NCI-H2196 treated with DMSO at 0.1 percent for 48 hours (cell line): Measurements from ENCODE around the gene FBXL22.
A peak's percentile ranks its signal among the peaks of the same experiment; 100 is the strongest.

Experiments
- DNase-seq: peaks from one replicate; lab custom pipeline; 2025; ENCODE audit not compliant: unreplicated experiment; lab: John Stamatoyannopoulos, UW

FBXL22 gene

DNA sequence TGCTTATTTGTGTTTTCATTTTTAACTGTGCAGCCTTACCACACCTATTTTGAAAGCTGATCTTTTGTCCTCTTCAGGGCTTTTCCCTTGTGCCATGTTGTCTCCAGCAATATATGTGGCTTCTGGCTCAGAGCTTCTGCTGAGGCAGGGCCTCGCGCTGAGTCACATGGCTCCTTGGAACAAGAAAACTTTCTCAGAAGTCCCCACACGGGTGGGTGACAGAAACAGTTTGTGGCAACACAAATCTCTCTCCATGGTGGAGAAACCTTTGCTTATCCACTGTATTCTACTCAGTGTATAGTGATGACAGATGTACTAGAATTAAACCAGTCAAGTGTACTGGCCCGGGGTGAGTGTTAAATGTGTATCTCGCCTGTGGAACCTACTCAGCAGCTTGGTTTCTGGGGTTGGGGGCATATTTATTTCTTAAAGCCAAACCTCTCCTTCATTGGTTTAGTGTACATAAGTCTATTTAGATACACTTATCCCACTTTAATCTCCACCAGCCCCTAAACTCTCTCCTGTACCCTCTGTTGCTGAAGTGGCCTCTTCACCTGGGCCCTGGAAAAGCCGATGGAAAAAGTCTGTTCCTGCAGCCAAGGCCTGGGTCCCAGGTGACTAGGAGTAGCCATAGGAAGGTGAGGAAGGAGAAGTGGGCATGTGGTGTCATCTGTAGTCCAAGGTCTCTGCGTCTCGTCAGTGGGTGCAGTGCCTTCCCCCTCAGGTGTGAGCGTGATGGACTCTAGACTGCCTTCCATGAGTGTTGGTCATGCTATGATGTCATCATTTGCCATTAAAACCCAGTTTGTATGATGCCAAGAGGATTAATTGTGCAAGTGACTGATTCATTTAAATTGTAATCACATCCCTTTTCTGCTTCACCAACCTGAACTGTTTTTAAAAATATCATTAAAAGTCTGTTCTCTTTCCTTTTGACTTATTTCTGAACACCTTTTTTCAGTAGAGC lies 3.2 kb upstream of the FBXL22 start:
- DNase-seq: no peak

- no peak for DNase-seq
Measured at GRCh38 chr15:63595065-63595464, 2.1 kb upstream of the FBXL22 start.

- DNase-seq: no peak
Measured at GRCh38 chr15:63595688-63596087, 1.5 kb upstream of the FBXL22 start.

DNA sequence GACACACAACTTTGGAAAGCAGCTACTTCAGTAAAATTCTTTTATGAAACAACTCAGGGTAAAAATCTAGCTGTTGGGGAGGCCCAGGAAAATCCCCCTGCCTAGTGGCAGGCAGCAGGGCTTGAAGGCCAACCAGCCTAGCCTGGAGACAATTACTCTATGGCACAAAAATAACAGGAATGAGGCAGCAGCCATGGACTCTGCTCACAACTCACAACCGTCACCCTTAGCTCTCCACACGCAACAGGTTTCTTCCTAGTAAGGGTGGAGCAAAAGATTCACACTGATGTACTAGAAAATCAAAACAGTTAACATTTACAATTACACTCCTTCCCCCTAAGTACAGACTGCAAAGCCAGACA lies 530 bp upstream of the FBXL22 start:
- DNase-seq: no peak

GRCh38 chr15:63597821-63598220 lies 634 bp downstream of the FBXL22 start:
- no peak for DNase-seq

DNA sequence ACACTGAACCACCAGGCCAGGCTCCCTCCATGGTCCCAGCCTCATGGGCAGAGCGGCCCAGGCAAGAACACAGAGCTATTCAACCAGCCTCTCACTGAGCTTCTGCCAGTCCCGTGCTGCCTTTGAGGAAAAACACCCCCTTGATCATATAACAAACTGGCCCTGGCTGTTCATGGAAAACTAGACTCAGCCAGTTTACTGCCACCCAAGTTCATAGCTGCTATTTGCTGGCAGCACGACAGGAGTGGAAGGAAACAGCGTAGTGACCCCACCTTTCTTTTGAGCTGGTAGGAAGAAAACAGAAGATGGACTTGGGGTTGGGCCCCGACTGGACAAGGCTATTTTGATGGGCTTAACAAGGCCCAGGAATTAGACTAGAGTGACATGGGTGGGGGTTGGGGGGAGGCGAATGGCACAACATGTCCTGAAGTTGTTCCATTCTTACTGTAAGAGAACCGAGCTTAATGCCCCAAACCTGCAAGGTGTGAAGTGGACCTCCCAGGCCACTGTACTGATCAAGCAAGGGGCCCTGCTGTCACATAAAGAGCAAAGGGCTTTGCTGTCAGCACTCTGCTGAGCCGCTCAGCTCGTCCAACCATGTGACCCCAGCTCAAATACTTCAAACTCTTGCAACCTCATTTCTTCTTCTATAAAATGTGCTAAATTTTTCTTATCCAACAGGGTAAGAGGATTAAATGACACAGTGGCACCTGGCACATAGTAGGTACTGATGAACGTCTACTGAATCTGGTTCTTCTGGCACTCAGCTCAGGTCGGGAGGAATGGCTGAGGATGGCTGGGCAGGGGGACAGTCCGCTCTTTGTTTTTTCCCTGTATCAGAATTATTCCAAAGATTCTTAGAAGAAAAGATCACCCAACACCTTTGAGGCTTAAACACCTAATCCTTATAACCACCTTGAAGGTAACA lies 1.6 kb downstream of the FBXL22 start:
- no peak for DNase-seq

GRCh38 chr15:63599401-63600000 lies 2.3 kb downstream of the FBXL22 start:
- DNase-seq: peak; percentile 21

DNA sequence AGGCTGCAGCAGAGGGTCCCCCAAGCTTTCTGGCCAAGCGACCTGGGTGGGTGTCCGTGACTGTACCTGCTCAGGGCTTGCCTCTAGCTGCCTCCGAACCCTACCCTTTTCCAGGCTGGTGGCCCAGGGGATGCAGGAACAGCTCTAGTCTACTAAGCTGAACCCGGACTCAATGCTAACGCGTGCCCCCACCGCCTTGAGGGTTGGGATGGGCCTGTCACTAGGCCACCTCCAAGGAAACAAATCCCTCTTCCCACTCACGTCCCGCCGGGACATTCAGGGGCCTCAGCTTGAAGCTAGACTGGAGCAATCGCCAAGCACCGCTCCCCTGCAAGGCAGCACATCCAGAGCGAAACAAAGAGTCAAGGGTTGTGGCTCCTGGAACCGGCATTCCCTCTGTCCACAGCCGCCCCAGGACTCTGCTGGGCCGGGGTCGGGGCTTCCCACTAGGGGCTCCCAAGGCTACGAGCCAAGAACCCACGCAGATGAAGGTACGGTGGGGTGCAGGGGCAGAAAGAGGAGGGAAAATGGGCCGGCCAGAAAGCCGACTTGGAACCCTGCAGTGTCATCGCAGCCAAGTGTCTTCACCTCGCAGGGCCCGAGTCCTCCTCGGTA lies 2.9 kb downstream of the FBXL22 start:
- DNase-seq: no peak

- peak; percentile 69 for DNase-seq
Measured at GRCh38 chr15:63600616-63601025, 3.4 kb downstream of the FBXL22 start.

- DNase-seq: no peak
Measured at GRCh38 chr15:63601026-63601703, 4.0 kb downstream of the FBXL22 start.

GRCh38 chr15:63601704-63602185 lies 4.6 kb downstream of the FBXL22 start:
- no peak for DNase-seq

DNA sequence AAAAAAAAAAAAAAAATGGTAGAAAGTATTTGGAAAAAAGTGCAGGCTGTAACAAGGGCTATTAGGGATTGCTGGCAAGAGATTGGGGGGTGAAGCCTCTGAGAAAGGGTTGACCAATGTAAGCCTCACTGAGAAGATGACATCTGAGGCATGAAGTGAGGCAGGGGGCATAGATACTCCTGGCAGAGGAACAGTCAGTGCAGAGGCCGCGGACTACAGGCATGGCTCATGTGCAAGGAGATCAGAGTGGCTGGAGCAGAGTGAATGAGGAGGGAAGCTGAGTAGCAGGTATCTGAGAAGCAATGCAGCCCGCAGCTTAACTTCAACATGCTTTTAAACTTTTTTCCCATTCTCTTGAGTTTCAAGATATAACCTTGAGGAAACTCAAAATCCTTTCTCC lies 5.4 kb downstream of the FBXL22 start:
- DNase-seq: no peak

- DNase-seq: no peak
Measured at GRCh38 chr15:63603516-63603915, 6.3 kb downstream of the FBXL22 start.

DNA sequence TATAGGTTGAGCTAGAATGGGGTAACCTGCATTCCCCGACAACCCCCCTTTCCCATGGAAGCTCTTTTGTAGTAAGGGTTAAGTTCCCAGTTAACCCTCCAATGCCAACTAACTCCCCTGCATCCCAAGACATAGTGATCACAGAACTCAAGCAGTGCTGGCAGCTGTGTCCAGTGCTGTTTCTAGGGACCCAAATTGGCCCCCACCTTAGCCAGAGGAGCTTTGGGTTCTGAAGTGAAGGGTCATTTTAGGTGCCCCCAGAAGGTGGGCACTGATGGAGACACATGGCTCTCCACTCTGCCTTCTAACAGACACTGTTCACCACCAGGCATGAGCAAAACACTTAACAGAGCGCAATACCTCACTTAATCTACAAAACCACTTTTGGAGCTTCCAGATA lies 7.1 kb downstream of the FBXL22 start:
- no peak for DNase-seq

DNA sequence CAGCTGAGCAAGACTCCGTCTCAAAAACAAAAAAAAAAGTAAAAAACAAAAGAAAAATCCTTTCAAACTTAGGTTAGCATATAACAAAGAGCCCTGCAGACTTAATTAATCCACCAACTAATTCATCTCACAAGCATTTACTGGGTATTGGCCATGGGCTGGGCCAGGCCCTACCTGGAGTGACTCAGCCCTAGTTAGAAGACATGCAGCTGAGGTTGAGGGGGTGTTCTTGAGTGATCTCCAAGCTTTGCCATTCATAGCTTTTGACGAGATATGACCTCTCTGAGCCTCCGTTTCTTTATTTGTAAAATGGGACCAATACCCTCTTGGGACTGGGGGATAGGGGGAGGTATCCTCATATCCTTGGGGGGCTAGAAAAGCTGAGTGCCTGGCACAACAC lies 7.8 kb downstream of the FBXL22 start:
- no peak for DNase-seq

DNA sequence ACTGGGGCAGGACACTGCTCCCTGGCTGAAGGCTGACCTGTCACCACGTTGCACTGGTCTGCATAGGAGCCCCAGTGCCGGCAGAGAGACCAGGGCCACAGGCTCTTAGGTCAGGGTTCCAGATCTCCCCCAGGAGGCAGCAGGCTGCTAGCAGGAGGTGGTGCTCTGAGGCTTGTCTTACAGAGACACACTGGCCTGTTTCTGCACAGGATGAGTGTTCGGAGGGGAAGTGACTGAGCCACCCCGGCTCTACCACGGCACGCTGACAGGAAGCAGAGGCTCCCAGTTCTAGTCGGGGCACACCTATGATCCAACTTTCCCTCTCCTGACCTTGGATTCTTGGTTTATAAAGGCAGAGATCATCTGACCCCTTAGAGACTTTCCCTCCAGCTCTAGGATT lies 8.6 kb downstream of the FBXL22 start:
- no peak for DNase-seq

DNA sequence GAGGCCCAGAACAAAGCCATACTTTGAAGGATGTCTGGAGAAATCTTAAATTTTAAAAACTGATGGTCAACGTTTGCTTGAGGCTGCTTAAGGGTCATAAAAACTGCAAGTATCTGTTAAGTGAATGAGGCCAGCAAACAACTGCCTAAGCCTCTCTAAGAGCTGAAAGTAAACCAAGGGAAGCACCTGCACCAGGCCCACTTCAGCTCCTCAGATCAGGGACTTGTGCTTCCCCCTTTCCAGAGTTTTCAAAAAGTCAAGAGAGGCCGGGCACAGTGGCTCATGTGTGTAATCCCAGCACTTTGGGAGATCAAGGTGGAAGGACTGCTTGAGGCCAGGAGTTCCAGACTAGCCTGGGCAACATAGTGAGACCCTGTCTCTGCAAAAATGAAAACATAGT lies 9.1 kb downstream of the FBXL22 start:
- no peak for DNase-seq

- no peak for DNase-seq
Measured at GRCh38 chr15:63608989-63609388, 11.8 kb downstream of the FBXL22 start.

DNA sequence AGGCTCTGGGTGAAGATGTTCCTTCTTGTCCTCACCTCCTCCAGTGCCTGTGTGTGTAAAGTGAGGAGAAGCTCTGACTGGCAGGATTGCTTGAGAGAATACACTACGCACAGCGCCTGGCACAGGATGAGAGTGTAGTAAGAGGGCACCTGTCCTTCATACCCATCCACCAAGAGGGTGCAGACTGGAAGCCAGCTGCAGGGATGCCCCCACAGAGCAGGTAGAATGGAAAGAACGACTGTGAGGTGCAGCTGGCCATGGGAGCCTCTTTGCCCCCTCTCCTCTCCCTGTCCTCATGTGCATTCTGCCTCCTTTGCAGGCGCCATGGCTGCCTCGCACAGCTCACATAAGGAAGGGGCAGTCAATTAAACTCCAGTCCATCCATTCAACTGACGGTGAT lies 12.3 kb downstream of the FBXL22 start:
- DNase-seq: no peak

DNA sequence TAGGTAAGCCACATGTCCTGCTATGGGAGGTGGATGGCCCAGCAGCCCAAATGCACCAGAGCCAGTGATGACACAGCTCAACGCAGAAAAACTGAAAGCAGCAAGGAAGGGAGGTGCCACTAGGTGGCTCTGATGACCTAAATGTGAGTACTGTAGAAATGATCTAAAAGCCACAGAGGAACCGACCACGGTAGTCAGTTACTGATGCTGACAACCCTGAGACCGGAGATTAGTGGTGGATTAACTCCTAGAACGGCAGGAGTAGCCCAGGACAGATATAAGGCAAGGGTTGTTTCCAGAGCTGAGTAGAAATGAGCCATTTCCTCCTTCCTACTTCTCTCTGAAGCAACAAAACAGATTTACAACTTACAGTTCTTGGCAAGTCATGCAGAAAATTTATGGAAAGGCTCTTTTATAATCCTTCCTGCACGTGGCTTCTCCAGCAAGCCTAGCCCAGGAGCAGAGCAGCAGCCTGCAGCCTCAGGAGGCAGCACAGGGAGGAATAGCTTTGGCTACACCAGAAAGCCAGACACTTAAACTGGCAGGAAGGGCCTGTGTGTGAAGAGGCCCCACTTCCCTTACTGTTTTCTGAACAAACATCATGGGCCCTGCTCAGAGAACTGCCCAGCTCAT lies 13.1 kb downstream of the FBXL22 start:
- DNase-seq: peak; percentile 31
